Gastroesophageal sphincter (tissue), 3 donors: Measurements from ENCODE around the gene SNAPC3.

Experiments used
- CTCF ChIP-seq, 4 experiments: fragments of 200-600 bp in 2 of 4; fragments of 450-650 bp in 2 of 4; sonication (generic) in 1 of 4; IDR thresholded peaks; one replicate each; pipeline ENCODE4 v1.5.1; 2017 to 2019; ENCODE audit warnings: antibody characterized with exemption in 4 of 4, mild to moderate bottlenecking in 2 of 4, moderate library complexity in 2 of 4
- POLR2AphosphoS5 ChIP-seq: sonication (generic); formaldehyde crosslinking; IDR thresholded peaks from one replicate; pipeline ENCODE4 v1.6.1; 2017; ENCODE audit warnings: antibody characterized with exemption

- TF ChIP-seq POLR2AphosphoS5 (no peak), CTCF (IDR thresholded peaks at IDR 0.05) (no peak)
Observed at GRCh38 chr9:15499139-15499538, 76.5 kb downstream of the SNAPC3 start.
